GM18502 (cell line): Measurements from ENCODE around the gene EFL1.

Experiments
- ATAC-seq: cut with Tn5 transposase; IDR thresholded peaks from one replicate; pipeline ENCODE4 v1.9.1; 2021; ENCODE audit warnings: mild to moderate bottlenecking; ENCODE audit not compliant: unreplicated experiment, poor library complexity

EFL1 gene

GRCh38 chr15:82129149-82129692 lies 133.3 kb downstream of the EFL1 start:
- ATAC-seq, result no peak

- peak; percentile 67 for ATAC-seq
Measured at GRCh38 chr15:82128401-82129148, 134.0 kb downstream of the EFL1 start.

DNA sequence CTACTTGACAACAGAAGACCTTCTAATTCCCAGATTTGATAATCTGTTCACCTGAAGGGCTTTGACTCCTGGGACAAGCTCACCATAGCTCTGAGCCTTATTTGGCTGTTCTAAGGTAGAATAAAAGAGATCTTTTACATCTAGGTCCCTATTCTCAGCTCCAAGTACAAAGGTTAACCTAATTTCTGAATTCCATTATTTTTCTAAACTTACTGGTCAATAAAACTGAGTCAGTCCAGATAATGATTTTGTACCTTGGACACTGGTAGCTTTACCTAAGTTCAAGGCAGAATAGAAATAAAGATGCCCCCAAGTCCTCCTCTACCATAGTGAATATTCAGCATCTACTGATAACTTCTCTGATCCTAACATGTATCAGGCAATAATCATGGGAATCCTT lies 135.0 kb downstream of the EFL1 start:
- no peak for ATAC-seq

DNA sequence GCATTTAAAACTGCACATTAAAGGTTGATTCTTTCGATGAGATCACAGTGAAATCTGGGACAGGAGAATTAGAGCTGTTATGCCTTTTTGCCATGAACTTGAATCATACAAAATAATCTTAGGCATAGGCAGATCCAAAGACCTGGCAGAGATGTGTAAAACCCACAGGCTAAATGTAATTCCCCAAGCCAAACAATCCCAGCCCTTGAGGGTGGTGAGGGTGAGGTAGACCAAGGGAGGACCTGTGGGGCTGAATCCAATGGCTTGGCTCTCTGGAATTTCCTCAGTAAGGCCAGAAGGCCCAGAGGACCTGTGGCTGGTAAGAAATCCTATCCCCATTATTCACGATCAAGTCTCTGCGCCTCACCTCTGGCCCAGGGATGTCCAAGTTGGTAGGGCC lies 136.2 kb downstream of the EFL1 start:
- no peak for ATAC-seq

- ATAC-seq, result no peak
Measured at GRCh38 chr15:82124331-82125263, 137.9 kb downstream of the EFL1 start.

DNA sequence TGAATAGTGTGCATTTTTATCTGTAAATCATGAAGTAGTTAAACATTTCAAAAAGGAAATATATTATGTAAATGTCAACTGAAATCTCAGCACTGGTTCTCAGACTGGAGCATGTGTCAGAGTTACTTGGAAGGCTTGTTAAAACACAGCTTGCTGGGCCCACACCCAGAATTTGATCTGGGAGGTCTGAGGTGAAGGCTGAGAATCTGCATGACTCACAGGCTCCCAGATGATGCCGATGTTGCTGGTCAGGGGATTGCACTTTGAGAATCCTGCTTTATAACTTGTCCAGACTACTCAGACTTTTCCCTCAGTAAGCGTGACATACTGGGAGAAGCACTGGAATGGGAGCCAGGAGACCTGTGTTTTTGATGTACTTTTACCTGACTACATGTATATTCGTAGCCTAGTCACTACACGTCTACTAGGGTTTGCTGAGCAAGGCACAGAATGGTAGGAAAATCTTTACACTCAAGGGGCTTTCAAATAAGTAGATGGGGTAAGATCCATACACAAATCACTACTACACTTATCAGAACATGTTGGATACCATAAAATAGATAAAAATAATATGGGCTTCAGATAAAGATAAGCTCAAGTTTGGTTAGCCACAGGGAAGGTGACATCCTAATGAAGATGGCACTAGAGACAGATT lies 139.7 kb downstream of the EFL1 start:
- ATAC-seq, result no peak

DNA sequence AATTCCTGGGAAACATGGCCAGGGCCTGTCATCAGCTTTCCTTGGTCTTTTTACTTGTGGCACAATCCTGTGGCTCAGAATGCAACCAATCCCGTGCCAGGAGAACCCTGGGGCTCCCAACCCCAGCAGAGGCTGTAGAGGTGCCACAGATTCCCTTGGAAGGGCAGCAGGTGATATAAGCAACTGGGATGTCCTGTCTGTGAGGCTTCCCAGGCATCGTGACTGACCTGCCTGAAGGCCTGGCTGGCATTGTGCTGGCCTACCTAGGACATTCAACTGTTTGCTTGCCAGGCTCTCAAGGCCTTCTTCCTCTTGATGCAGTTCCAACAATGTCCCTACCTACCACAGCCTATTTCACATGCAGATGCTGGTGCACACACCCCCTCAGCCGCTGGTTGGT lies 144.5 kb downstream of the EFL1 start:
- ATAC-seq, result no peak

- no peak for ATAC-seq
Measured at GRCh38 chr15:82117296-82117695, 145.2 kb downstream of the EFL1 start.

DNA sequence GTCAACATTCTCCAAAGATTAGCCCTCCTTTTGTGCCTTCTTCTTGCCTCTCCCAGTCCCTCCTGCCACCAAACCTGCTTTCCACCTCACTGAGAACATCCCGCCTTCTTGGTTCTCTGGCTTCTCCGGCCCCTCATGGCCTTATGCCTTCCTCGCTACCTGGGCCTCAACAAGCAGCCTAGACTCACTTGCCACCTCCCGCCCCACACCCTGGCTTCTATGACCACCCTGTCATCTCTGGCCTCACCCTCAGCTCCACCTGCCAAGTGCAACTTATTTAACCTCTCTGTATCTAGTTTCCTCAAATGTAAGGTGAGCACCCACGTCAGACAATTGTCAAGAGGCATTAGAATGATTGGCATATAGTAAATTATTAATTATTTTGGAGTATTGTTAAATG lies 147.9 kb downstream of the EFL1 start:
- no peak for ATAC-seq

- ATAC-seq, result no peak
Measured at GRCh38 chr15:82113106-82113715, 149.3 kb downstream of the EFL1 start.

DNA sequence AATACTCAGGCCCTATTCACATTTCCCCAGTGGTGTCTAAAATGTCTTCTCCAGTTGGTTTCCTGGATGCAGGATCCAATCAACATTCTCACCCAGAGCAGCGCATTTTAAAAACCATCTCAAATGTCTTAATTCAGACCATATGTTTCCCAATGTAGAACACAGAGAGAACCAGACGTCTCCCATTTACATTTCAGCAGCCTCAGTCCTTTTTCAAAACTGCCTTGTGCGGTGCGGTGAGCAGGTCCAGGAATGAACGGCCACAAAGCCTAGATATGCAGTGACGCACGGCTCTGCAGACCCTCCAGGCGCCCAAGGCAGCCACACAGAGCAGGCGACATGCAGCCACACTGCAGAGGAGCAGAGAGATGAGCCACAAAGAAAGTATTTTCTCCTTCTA lies 150.6 kb downstream of the EFL1 start:
- no peak for ATAC-seq

GRCh38 chr15:82110144-82110543 lies 152.4 kb downstream of the EFL1 start:
- no peak for ATAC-seq

- ATAC-seq, result peak; percentile 93
Measured at GRCh38 chr15:82108489-82109078, 153.9 kb downstream of the EFL1 start.

DNA sequence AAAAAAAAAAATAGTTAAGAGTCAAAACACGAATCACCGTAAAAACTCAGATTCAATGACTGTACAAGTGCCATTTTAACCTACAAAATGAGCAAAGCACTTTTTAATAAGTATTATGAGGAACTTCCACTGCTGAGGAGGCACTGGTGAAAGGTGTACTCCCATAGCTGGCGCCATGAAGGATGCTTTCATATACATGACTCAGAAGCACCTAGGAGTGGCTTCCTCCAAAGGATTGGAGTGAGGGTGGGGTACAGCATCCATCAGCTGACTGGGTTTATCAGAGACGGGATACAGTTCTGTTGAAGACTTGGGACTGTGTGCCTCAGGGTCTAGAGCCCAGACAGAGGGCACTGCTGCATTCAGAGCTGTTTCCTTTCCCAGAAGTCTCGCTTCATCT lies 155.9 kb downstream of the EFL1 start:
- no peak for ATAC-seq

DNA sequence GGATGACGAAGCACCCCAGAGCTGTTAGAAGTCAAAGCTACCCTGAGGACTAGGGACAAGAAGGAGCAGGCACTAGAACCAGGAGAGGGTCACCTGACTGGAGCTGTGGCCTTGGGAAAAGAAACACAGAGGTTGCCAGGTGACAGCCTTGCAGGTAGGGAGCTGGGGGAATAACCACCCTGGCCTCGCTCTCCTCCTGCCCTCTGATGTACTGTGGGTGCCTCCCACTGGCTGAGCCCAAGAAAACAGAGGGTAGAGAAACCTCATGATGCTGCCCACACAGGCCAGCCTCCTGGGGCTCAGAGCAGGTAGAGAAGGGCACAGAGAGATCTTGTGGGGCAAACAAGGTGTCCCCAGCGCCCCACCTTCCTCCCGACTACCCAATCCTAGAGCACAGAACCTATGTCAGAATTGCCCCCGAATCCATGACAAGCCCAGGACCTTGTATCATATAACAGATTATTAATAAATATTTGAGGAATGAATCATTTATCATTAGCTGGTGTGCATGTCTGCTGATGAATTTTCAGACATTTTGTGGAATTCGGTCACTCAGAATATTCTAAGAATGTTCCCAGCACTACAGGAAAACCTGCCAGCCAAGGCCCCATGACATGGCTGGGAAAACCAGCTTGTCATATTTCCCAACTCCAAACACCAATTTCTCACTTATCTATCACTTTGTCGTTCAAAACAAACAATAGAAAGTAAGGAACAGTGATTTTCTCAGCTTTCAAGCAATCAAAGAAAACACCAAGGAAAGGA lies 156.9 kb downstream of the EFL1 start:
- no peak for ATAC-seq

- no peak for ATAC-seq
Measured at GRCh38 chr15:82103468-82103867, 159.1 kb downstream of the EFL1 start.

DNA sequence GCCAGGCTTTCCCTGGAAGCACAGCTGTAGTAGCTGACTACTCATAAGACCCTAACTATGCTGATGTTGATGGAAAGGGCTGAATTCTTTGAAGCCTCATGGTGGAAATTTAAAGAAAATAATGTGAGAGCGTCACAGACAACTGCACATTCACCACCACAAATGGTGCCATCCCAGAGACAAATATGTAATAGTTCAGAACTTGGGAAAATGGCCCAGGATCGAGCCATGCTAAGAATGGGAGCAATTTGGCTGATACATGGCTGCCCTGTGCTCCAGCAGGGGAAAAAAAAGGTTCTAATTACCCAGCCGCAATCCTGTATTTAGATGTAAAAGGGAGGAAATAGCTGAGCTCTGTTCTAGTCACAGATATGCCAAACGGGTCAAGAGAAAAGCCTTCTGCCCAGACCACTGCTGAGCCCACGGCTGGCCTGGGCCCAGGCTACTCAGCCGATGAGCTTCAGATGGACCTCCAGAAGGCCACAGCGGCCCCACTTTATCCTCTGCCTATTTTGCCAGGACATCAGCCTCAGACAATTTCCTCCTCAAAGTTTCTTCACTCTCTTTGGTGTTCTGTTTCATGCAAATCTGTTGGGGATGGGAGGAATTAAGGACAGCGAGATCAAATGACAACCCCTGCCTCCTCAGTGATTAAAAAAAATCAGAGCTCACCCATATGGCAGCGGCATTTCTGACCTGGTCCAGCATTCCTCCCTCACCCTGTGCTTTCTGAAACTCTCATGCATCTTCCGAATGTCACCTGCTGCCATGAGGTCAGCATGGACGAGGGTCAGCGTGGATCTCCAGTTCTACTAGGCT lies 162.2 kb downstream of the EFL1 start:
- ATAC-seq, result no peak

GRCh38 chr15:82098674-82099073 lies 163.9 kb downstream of the EFL1 start:
- ATAC-seq, result no peak
